VCaP (cell line): ENCODE results near the gene PGAM2.

Experiments
- H3K27ac ChIP-seq: fragments of 450-650 bp; 2 replicates; pipeline ENCODE4 v1.5.1; 2017
- CTCF ChIP-seq: fragments of 450-650 bp; conservative IDR thresholded peaks from 2 replicates; pipeline ENCODE4 v1.5.1; 2017; ENCODE audit warnings: mild to moderate bottlenecking, moderate library complexity

The PGAM2 gene

DNA sequence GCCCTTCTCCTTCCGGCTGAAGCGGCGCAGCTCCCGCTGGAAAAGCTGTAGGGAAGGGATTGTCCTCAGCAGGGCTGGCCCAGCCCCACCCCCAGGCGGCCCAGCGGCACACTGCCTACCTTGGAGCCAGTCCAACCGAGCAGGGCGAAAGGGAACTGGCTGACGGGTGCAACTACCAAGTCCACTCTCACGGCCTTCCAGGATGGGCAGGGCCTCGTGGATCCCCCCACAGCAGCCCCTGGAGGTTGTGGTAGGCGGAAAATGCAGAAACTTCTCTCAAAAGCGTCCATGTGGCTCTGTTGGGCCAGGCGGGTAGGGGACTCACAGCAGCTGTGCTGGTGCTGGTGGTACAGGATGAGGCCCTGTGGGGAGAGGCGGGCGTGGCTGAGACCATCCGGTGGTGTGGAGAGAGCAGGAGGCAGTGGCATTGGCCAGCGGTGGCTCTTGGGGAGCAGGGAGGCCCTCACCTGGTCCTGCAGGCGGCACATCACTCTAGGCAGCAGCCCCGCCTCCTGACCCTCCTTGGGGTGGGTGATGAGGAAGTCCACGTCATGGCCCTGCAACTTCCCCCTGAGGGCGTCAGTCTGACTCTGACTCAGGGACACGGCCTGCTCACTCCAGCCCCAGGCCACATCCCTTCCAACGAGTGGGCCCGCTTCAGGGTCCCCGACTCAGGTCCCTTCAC lies 8.4 kb upstream of the PGAM2 start:
- TF ChIP-seq CTCF: no peak

DNA sequence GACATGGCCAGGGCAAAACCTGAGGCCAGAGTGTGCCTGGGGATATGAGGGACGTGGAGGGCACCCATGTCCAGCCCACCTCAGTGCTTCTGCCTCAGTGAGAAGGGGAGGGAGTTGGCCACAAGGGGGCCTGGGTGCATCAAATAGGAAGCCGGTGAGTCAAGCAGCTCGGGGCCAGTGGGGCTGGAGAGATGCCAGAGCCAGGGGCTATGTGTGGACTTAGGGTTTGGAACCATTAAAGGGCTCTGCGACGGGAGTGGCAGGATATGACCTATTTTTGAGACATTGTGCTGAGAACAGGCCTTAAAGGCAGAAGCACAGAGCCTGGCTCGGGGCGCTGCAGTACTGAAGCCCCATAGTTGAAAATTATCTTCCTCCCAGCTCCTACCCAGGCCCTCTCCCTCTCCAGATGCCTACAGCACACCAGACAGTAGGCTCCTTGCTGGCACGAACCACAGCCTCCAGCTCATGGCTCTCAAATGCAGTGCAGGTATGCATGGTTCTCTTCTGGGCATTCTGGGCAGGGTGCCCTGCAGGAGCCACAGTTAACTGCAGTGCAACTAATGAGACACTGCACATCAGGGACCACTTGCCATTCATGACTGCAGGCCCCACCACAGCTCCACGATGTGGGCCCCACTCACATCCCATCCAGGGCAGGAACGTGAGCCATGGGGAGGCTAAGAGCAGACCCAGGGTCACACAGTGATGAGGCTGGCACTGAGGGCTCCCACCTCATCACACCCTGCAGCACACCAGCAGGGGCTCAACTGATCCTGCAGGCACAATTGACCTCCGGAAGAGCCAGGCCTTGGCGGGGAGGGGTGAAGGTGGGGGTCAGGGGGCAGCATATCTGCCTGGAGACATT lies 7.2 kb upstream of the PGAM2 start:
- peak overlapping the region; percentile 74 for H3K27ac ChIP-seq
- peak; percentile 78 for TF ChIP-seq CTCF

More for the DNA sequence above, 8.4 kb upstream of the PGAM2 start:
- peak overlapping the region; percentile 74 for H3K27ac ChIP-seq

- H3K27ac ChIP-seq: peak overlapping the region; percentile 74; the same call in 1 of the 2 replicates
- TF ChIP-seq CTCF: no peak
These were observed 6.5 kb upstream of the PGAM2 start for GRCh38 chr7:44071726-44072363.

GRCh38 chr7:44068054-44068453 lies 2.7 kb upstream of the PGAM2 start:
- no peak for TF ChIP-seq CTCF
- peak overlapping the region; percentile 27; the same call in 1 of the 2 replicates for H3K27ac ChIP-seq

GRCh38 chr7:44067064-44067951 lies 1.9 kb upstream of the PGAM2 start:
- peak overlapping the region; percentile 27; the same call in 1 of the 2 replicates for H3K27ac ChIP-seq
- no peak for TF ChIP-seq CTCF

- TF ChIP-seq CTCF: no peak
- H3K27ac ChIP-seq: no peak overlapping the region
These were observed 1.2 kb upstream of the PGAM2 start for GRCh38 chr7:44066494-44067063.
